ENCODE measurements around the gene TRIM65. TPM values are rescaled to one million over a fixed set of nuclear protein-coding genes. Genes with fewer than 3 reads are reported as not detected.

The TRIM65 gene
- total and polyA plus RNA-seq, 2 of the 13 experiments (the other 11 are each of a cell fraction or from before 2014, with no cell fraction given): 10.3 to 22.4 TPM

DNA sequence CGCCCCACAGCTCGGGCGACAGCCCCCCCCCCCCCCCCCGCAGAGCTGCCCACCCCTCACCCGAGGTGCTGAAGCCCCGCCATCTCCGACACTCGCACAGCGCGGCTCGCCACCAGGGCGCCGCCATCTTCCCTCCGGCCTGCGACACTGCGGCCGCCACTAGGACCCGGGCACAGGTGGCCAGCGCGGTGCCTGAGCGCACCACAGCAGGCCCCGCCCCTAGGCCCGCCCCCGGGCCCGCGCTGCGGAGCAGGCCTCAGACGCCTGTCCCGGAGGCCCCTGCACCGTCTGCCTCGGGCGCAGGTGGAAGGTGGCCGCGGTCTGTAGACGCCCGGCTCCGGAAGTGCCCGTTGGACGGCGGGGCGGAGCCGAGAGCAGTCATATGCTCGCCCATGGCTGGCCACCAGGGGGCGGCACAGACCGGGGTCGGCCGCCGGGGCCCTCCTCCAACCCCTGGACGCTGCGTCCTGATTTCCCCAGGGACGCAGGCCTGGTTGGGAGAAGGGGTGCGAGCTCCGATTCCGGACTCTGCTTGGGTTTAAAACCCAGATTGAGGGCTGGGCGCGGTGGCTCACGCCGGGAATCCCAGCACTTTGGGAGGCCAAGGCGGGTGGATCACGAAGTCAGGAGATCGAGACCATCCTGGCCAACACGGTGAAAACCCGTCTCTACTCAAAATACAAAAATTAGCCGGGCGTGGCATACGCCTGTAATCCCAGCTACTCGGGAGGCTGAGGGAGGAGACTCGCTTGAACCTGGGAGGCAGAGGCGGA is 8.2 kb upstream of the TRIM65 start, which contains the start of gene MRPL38 (continued):
- TF ChIP-seq, protein P1, sequence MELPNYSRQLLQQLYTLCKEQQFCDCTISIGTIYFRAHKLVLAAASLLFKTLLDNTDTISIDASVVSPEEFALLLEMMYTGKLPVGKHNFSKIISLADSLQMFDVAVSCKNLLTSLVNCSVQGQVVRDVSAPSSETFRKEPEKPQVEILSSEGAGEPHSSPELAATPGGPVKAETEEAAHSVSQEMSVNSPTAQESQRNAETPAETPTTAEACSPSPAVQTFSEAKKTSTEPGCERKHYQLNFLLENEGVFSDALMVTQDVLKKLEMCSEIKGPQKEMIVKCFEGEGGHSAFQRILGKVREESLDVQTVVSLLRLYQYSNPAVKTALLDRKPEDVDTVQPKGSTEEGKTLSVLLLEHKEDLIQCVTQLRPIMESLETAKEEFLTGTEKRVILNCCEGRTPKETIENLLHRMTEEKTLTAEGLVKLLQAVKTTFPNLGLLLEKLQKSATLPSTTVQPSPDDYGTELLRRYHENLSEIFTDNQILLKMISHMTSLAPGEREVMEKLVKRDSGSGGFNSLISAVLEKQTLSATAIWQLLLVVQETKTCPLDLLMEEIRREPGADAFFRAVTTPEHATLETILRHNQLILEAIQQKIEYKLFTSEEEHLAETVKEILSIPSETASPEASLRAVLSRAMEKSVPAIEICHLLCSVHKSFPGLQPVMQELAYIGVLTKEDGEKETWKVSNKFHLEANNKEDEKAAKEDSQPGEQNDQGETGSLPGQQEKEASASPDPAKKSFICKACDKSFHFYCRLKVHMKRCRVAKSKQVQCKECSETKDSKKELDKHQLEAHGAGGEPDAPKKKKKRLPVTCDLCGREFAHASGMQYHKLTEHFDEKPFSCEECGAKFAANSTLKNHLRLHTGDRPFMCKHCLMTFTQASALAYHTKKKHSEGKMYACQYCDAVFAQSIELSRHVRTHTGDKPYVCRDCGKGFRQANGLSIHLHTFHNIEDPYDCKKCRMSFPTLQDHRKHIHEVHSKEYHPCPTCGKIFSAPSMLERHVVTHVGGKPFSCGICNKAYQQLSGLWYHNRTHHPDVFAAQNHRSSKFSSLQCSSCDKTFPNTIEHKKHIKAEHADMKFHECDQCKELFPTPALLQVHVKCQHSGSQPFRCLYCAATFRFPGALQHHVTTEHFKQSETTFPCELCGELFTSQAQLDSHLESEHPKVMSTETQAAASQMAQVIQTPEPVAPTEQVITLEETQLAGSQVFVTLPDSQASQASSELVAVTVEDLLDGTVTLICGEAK (IDR thresholded peaks at IDR 0.05): no peak
- TF ChIP-seq, protein P1 (CRISPR knock-in tag; IDR thresholded peaks at IDR 0.05): peak; percentile 75; the same call in 1 of the 2 replicates
- peak; percentile 95 for TF ChIP-seq ZSCAN9 (CRISPR knock-in tag; IDR thresholded peaks at IDR 0.05; ENCODE audit: borderline replicate concordance)
- TF ChIP-seq ZHX2 (IDR thresholded peaks at IDR 0.05; ENCODE audit: low read depth): peak; percentile 32; the same call in 1 of the 2 replicates
- TF ChIP-seq ZHX2 (CRISPR knock-in tag; IDR thresholded peaks at IDR 0.05; ENCODE audit: borderline replicate concordance): no peak; the same call in 1 of the 2 replicates
- TF ChIP-seq ZMAT3 (CRISPR knock-in tag; conservative IDR thresholded peaks at IDR 0.05): peak; percentile 95
- TF ChIP-seq KMT2A (CRISPR knock-in tag; IDR thresholded peaks at IDR 0.05): peak; percentile 91
- no peak; the same call in 1 of the 2 replicates for TF ChIP-seq MTF1 (CRISPR knock-in tag; IDR thresholded peaks at IDR 0.05)
- TF ChIP-seq ZFP1 (CRISPR knock-in tag; IDR thresholded peaks at IDR 0.05): 0 out of 2 replicates have a peak, but pooled peaks have one; percentile 84
- TF ChIP-seq FOXM1 (CRISPR knock-in tag; IDR thresholded peaks at IDR 0.05): no peak
- TF ChIP-seq PLSCR1 (CRISPR knock-in tag; IDR thresholded peaks at IDR 0.05; ENCODE audit: borderline replicate concordance): no peak; the same call in 1 of the 2 replicates
- no peak for TF ChIP-seq ZNF775 (CRISPR knock-in tag; IDR thresholded peaks at IDR 0.05; ENCODE audit: borderline replicate concordance)
- no peak for TF ChIP-seq MZF1 (CRISPR knock-in tag; IDR thresholded peaks at IDR 0.05; ENCODE audit: borderline replicate concordance)
- TF ChIP-seq TOPORS (CRISPR knock-in tag; IDR thresholded peaks at IDR 0.05): peak; percentile 92

Data from HepG2 (cell line).